DMS 273 treated with DMSO at 0.1 percent for 48 hours (cell line): ENCODE measurements around the gene KASH5.
A peak's percentile ranks its signal among the peaks of the same experiment; 100 is the strongest.

Experiments used
- DNase-seq: peaks from one replicate; lab custom pipeline; 2025; lab: John Stamatoyannopoulos, UW

KASH5 gene

GRCh38 chr19:49396738-49397505 is 8.9 kb downstream of the KASH5 start:
- no peak for DNase-seq

- no peak for DNase-seq
Measured at GRCh38 chr19:49398001-49398615, 10.1 kb downstream of the KASH5 start.

GRCh38 chr19:49398931-49399330 is 10.9 kb downstream of the KASH5 start:
- DNase-seq, result no peak

- DNase-seq, result no peak
Measured at GRCh38 chr19:49400029-49400428, 12.0 kb downstream of the KASH5 start.

GRCh38 chr19:49403404-49404187 is 15.5 kb downstream of the KASH5 start:
- DNase-seq, result peak; percentile 98

- DNase-seq, result no peak
Measured at GRCh38 chr19:49407079-49407478, 19.0 kb downstream of the KASH5 start.

GRCh38 chr19:49407482-49408015 is 19.5 kb downstream of the KASH5 start:
- DNase-seq, result no peak

GRCh38 chr19:49408816-49409440 is 20.9 kb downstream of the KASH5 start:
- DNase-seq, result no peak

- no peak for DNase-seq
Measured at GRCh38 chr19:49409441-49410029, 21.5 kb downstream of the KASH5 start.

- DNase-seq, result no peak
Measured at GRCh38 chr19:49411681-49412326, 23.8 kb downstream of the KASH5 start.

GRCh38 chr19:49413348-49413747 is 25.3 kb downstream of the KASH5 start:
- no peak for DNase-seq

- DNase-seq, result no peak
Measured at GRCh38 chr19:49414256-49414655, 26.2 kb downstream of the KASH5 start.

GRCh38 chr19:49415102-49415809 is 27.2 kb downstream of the KASH5 start:
- DNase-seq, result no peak

GRCh38 chr19:49415810-49416200 is 27.8 kb downstream of the KASH5 start:
- DNase-seq, result no peak

- DNase-seq, result no peak
Measured at GRCh38 chr19:49417088-49417487, 29.0 kb downstream of the KASH5 start.

- no peak for DNase-seq
Measured at GRCh38 chr19:49418511-49418910, 30.5 kb downstream of the KASH5 start.

GRCh38 chr19:49419173-49419572 is 31.1 kb downstream of the KASH5 start:
- DNase-seq, result no peak

- no peak for DNase-seq
Measured at GRCh38 chr19:49420227-49420626, 32.2 kb downstream of the KASH5 start.

- DNase-seq, result peak; percentile 36
Measured at GRCh38 chr19:49421039-49421877, 33.2 kb downstream of the KASH5 start.

GRCh38 chr19:49421878-49422202 is 33.8 kb downstream of the KASH5 start:
- no peak for DNase-seq
